ENCODE data around the gene CAPG.

CAPG gene

DNA sequence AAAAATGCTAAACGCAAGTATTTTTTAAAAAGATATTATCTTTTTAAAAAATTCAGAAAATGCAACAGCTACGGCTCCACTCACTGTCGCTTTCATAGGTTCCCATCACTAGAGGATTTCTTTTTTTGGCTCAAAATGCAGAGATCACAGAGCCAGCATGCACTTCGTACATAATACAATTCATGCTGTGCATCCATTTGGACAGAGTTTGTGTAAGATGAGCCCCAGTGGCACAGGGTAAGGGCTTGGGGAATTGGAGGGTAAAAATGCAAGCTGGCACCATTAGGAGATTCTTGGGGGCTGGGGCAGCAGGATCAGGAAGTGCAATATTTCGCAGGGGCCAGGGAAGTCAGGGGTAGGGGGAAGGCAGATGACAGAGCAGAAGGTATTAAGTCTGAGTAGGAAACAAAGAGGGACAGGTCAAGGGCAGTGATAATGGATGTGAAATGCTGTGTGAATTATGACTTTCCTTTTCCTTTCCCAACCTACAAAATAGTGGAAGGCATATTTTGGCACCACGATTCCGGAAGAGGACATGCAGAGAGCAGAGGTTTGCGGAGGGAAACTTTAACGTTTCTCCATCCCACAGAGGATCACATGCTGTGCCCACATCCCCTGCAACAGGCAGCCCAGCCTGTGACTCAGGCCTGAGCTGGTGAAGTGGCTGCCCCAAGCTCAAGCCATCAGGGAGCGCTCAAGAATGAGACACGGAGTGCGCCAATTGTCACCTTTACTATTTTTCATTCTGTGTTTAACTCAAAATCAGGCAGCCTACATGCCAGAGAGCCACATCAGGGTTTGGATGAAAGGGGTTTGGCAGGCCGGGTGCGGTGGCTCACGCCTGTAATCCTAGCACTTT is 4.7 kb downstream of the CAPG start:
- H3F3A ChIP-seq (ENCODE audit: insufficient read depth, low read length), result peaks cover 8% of the 10 kb centered on the region
- H3K4me3 ChIP-seq (ENCODE audit: low read length), result no peak overlapping the region
- H3K27ac ChIP-seq (ENCODE audit: low read length), result no peak overlapping the region
- TF ChIP-seq EZH2phosphoT487 (IDR thresholded peaks at IDR 0.05; ENCODE audit: low read length), result no peak
- no peaks in the 10 kb centered on the region for H4K20me1 ChIP-seq (ENCODE audit: insufficient read depth, low read length)
- H3K9me3 ChIP-seq (replicated peaks; ENCODE audit: insufficient read depth, low read length), result no peaks in the 10 kb centered on the region
- no peak overlapping the region for H2AFZ ChIP-seq (ENCODE audit: low read length)
- peaks cover 22% of the 10 kb centered on the region for H3K4me1 ChIP-seq (ENCODE audit: low read length)
- H3K9me2 ChIP-seq (replicated peaks; ENCODE audit: insufficient read depth, low read length), result no peaks in the 10 kb centered on the region
- no peaks in the 10 kb centered on the region for H3K36me3 ChIP-seq (replicated peaks; ENCODE audit: insufficient read depth, low read length)
- H3K9ac ChIP-seq (ENCODE audit: low read length), result no peak overlapping the region
- H3K4me2 ChIP-seq (ENCODE audit: low read depth, low read length), result no peak overlapping the region
- DNase-seq, result no peak
- H3K27me3 ChIP-seq (replicated peaks; ENCODE audit: insufficient read depth, low read length), result no peaks in the 10 kb centered on the region
- no peaks in the 10 kb centered on the region for H3K79me2 ChIP-seq (ENCODE audit: low read length)

DNA sequence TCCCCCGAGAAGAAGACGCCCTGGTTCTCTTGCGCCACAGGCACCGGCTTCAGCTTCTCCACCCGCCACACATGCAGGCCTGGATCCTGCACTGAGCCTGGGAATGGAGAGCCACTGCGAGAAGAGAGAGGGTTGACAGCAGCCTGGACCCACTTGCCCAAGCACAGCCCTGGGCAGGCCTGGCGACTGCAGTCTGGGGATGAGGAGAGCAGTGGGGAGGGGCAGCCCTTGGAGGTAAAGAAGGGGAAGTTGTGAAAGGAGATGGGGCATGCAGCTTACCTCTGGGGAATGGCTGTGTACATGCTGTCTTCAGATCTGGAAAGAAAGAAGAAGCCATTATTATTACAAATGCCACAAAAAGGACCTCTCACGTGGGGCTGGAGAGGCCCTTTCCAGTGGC is 8.3 kb downstream of the CAPG start:
- no peak overlapping the region for H3K4me2 ChIP-seq (ENCODE audit: low read depth, low read length)
- H3K27me3 ChIP-seq (replicated peaks; ENCODE audit: insufficient read depth, low read length), result no peaks in the 10 kb centered on the region
- no peaks in the 10 kb centered on the region for H3K9me2 ChIP-seq (replicated peaks; ENCODE audit: insufficient read depth, low read length)
- no peak overlapping the region for H3K9ac ChIP-seq (ENCODE audit: low read length)
- no peak overlapping the region for H3K4me3 ChIP-seq (ENCODE audit: low read length)
- H4K20me1 ChIP-seq (ENCODE audit: insufficient read depth, low read length), result no peaks in the 10 kb centered on the region
- H3K4me1 ChIP-seq (ENCODE audit: low read length), result peaks cover 12% of the 10 kb centered on the region
- H3K9me3 ChIP-seq (replicated peaks; ENCODE audit: insufficient read depth, low read length), result no peaks in the 10 kb centered on the region
- no peak for DNase-seq
- peaks cover 9% of the 10 kb centered on the region; the same call in 1 of the 2 replicates for H3F3A ChIP-seq (ENCODE audit: insufficient read depth, low read length)
- H3K79me2 ChIP-seq (ENCODE audit: low read length), result no peaks in the 10 kb centered on the region
- H3K27ac ChIP-seq (ENCODE audit: low read length), result no peak overlapping the region
- H2AFZ ChIP-seq (ENCODE audit: low read length), result no peak overlapping the region
- H3K36me3 ChIP-seq (replicated peaks; ENCODE audit: insufficient read depth, low read length), result no peaks in the 10 kb centered on the region
- TF ChIP-seq, protein P1, sequence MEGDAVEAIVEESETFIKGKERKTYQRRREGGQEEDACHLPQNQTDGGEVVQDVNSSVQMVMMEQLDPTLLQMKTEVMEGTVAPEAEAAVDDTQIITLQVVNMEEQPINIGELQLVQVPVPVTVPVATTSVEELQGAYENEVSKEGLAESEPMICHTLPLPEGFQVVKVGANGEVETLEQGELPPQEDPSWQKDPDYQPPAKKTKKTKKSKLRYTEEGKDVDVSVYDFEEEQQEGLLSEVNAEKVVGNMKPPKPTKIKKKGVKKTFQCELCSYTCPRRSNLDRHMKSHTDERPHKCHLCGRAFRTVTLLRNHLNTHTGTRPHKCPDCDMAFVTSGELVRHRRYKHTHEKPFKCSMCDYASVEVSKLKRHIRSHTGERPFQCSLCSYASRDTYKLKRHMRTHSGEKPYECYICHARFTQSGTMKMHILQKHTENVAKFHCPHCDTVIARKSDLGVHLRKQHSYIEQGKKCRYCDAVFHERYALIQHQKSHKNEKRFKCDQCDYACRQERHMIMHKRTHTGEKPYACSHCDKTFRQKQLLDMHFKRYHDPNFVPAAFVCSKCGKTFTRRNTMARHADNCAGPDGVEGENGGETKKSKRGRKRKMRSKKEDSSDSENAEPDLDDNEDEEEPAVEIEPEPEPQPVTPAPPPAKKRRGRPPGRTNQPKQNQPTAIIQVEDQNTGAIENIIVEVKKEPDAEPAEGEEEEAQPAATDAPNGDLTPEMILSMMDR (IDR thresholded peaks at IDR 0.05; ENCODE audit: low read length), result no peak
- TF ChIP-seq EZH2 (optimal IDR thresholded peaks at IDR 0.05; ENCODE audit: low read depth, low read length) (no peak), EZH2phosphoT487 (IDR thresholded peaks at IDR 0.05; ENCODE audit: low read length) (no peak)

DNA sequence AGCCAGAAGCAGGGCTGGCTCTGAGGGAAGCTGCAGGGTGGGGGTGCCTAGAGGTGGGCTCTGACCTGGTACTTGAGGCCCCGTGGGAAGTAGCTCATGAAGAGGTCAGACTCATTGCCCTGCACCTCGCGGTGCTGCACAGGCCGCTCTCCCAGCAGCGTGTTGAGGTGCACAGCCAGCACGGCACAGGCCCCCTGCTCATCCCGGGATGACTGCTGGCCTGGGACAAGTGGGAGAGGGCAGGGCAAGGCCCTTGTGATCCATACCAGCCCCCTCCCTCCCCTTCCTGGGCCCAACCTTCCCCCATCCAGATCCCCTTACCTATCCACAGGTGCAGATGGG is 8.7 kb downstream of the CAPG start:
- Histone ChIP-seq H4K20me1 (ENCODE audit: insufficient read depth, low read length) (no peaks in the 10 kb centered on the region), H3K27ac (ENCODE audit: low read length) (no peak overlapping the region), H3K4me3 (ENCODE audit: low read length) (no peak overlapping the region), H3K27me3 (replicated peaks; ENCODE audit: insufficient read depth, low read length) (no peaks in the 10 kb centered on the region), H3K4me1 (ENCODE audit: low read length) (peaks cover 15% of the 10 kb centered on the region), H3K79me2 (ENCODE audit: low read length) (no peaks in the 10 kb centered on the region), H3K36me3 (replicated peaks; ENCODE audit: insufficient read depth, low read length) (no peaks in the 10 kb centered on the region), H3K9ac (ENCODE audit: low read length) (no peak overlapping the region), H3K4me2 (ENCODE audit: low read depth, low read length) (no peak overlapping the region), H3F3A (ENCODE audit: insufficient read depth, low read length) (peaks cover 13% of the 10 kb centered on the region; the same call in 1 of the 2 replicates), H2AFZ (ENCODE audit: low read length) (no peak overlapping the region), H3K9me2 (replicated peaks; ENCODE audit: insufficient read depth, low read length) (no peaks in the 10 kb centered on the region), H3K9me3 (replicated peaks; ENCODE audit: insufficient read depth, low read length) (no peaks in the 10 kb centered on the region)
- no peak for DNase-seq
- TF ChIP-seq EZH2phosphoT487 (IDR thresholded peaks at IDR 0.05; ENCODE audit: low read length) (no peak), EZH2 (optimal IDR thresholded peaks at IDR 0.05; ENCODE audit: low read depth, low read length) (no peak)
- TF ChIP-seq, protein P1 (IDR thresholded peaks at IDR 0.05; ENCODE audit: low read length), result no peak
